GOT3 (cell line): Measurements from ENCODE around the gene OR9Q1.
"Not testable (repeated sequence)": the region's sequence is repeated elsewhere in the genome, so short reads cannot be mapped to it uniquely, and the experiment has no call there.

Experiments
- DNase-seq: peaks from one replicate; lab custom pipeline; 2025; ENCODE audit warnings: mixed read lengths; lab: John Stamatoyannopoulos, UW

Gene OR9Q1

GRCh38 chr11:58133309-58134076 is 109.8 kb downstream of the OR9Q1 start:
- DNase-seq = no peak

- DNase-seq = no peak
Measured at GRCh38 chr11:58134151-58134550, 110.5 kb downstream of the OR9Q1 start.

- DNase-seq = no peak
Measured at GRCh38 chr11:58135171-58135570, 111.5 kb downstream of the OR9Q1 start.

GRCh38 chr11:58142761-58143160 is 119.1 kb downstream of the OR9Q1 start:
- no peak for DNase-seq

- DNase-seq = no peak
Measured at GRCh38 chr11:58152781-58153180, 129.1 kb downstream of the OR9Q1 start.

- DNase-seq = no peak
Measured at GRCh38 chr11:58164389-58164788, 140.7 kb downstream of the OR9Q1 start.

GRCh38 chr11:58164990-58165389 is 141.3 kb downstream of the OR9Q1 start:
- no peak for DNase-seq

- DNase-seq = no peak
Measured at GRCh38 chr11:58165504-58166106, 141.9 kb downstream of the OR9Q1 start.

- DNase-seq = no peak
Measured at GRCh38 chr11:58177409-58178054, 153.9 kb downstream of the OR9Q1 start.

GRCh38 chr11:58178444-58178843 is 154.8 kb downstream of the OR9Q1 start:
- DNase-seq = no peak

- no peak for DNase-seq
Measured at GRCh38 chr11:58179648-58180047, 156.0 kb downstream of the OR9Q1 start.

- no peak for DNase-seq
Measured at GRCh38 chr11:58186938-58187337, 163.3 kb downstream of the OR9Q1 start.

- DNase-seq = no peak
Measured at GRCh38 chr11:58188770-58189169, 165.1 kb downstream of the OR9Q1 start, which contains the start of gene OR9Q2. OR9Q2 (plus strand) TSS chr11:58189070; CDS start chr11:58190491, 1,421 bp downstream.

GRCh38 chr11:58192229-58192628 is 168.5 kb downstream of the OR9Q1 start:
- no peak for DNase-seq

- no peak for DNase-seq
Measured at GRCh38 chr11:58193391-58193790, 169.7 kb downstream of the OR9Q1 start.

- DNase-seq = no peak
Measured at GRCh38 chr11:58195939-58196338, 172.3 kb downstream of the OR9Q1 start.

- DNase-seq = no peak
Measured at GRCh38 chr11:58199271-58199670, 175.6 kb downstream of the OR9Q1 start.

- DNase-seq = no peak
Measured at GRCh38 chr11:58204042-58204441, 180.4 kb downstream of the OR9Q1 start, which contains the start of gene OR1S2. OR1S2 (minus strand) TSS chr11:58204142; CDS start chr11:58204142, 0 bp downstream.

GRCh38 chr11:58212420-58212819 is 188.7 kb downstream of the OR9Q1 start, which contains the start of gene OR1S1:
OR1S1 (plus strand) TSS chr11:58212720.
- not testable (repeated sequence) for DNase-seq

GRCh38 chr11:58216476-58216875 is 192.8 kb downstream of the OR9Q1 start:
- DNase-seq = no peak

- DNase-seq = no peak
Measured at GRCh38 chr11:58222721-58223120, 199.0 kb downstream of the OR9Q1 start.

GRCh38 chr11:58227956-58228615 is 204.4 kb downstream of the OR9Q1 start:
- no peak for DNase-seq
